ENCODE data around the gene MTMR4.
A peak's percentile ranks its signal among the peaks of the same experiment; 100 is the strongest.

Gene MTMR4

GRCh38 chr17:58470356-58470755 lies 44.1 kb downstream of the MTMR4 start:
- TF ChIP-seq CTCF (conservative IDR thresholded peaks at IDR 0.05) (no peak), ZFX (IDR thresholded peaks at IDR 0.05) (no peak)

GRCh38 chr17:58468944-58469343 lies 45.5 kb downstream of the MTMR4 start:
- TF ChIP-seq CTCF (conservative IDR thresholded peaks at IDR 0.05) (no peak), ZFX (IDR thresholded peaks at IDR 0.05) (no peak)
- no peak overlapping the region for H3K27ac ChIP-seq

More at GRCh38 chr17:58470356-58470755, 44.1 kb downstream of the MTMR4 start:
- no peak overlapping the region for H3K27ac ChIP-seq

GRCh38 chr17:58455491-58455890 lies 58.9 kb downstream of the MTMR4 start:
- H3K27ac ChIP-seq, result no peak overlapping the region
- no peak for TF ChIP-seq ZFX (IDR thresholded peaks at IDR 0.05)
- TF ChIP-seq CTCF (conservative IDR thresholded peaks at IDR 0.05), result no peak

- no peak overlapping the region for H3K27ac ChIP-seq
- no peak for TF ChIP-seq CTCF (conservative IDR thresholded peaks at IDR 0.05)
- TF ChIP-seq ZFX (IDR thresholded peaks at IDR 0.05), result no peak
Measured at GRCh38 chr17:58452738-58453137, 61.7 kb downstream of the MTMR4 start.

- TF ChIP-seq ZFX (IDR thresholded peaks at IDR 0.05), result no peak
- TF ChIP-seq CTCF (conservative IDR thresholded peaks at IDR 0.05), result peak; percentile 93
- H3K27ac ChIP-seq, result no peak overlapping the region
Measured at GRCh38 chr17:58447039-58447975, 67.1 kb downstream of the MTMR4 start.

GRCh38 chr17:58446086-58446485 lies 68.4 kb downstream of the MTMR4 start:
- TF ChIP-seq ZFX (IDR thresholded peaks at IDR 0.05) (no peak), CTCF (conservative IDR thresholded peaks at IDR 0.05) (no peak)
- no peak overlapping the region for H3K27ac ChIP-seq

Measured in C4-2B (cell line).